Measurements from ENCODE around the gene USH1C. TPM values are rescaled to one million over a fixed set of nuclear protein-coding genes. Genes with fewer than 3 reads are reported as not detected.

USH1C gene
- total RNA-seq, 1 donor from 2014 or later, result 1.1 TPM

DNA sequence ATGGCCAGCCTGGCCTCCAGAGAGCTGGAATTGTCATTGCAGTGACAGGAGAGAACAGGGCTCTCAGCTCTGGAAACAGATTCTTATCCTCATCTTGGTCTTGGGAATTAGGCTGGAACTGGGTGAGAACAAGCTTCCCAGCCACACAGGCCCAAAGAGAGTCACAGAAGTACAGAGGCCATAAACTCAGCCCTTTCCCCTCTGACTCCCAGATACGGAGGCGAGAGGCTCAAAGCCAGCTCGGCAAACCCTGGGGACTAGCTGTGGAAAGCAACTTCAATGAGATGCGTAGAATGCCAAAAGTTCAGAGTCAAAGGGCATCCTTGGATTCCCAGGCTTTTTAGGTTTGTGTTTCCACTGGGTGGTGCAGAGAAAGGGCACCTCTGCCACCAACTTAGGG is 53.3 kb downstream of the USH1C start:
- DNase-seq (ENCODE audit: low read depth), result no peak
- no peak overlapping the region for H3K4me3 ChIP-seq (ENCODE audit: low read depth, low read length)
- TF ChIP-seq, protein P1, sequence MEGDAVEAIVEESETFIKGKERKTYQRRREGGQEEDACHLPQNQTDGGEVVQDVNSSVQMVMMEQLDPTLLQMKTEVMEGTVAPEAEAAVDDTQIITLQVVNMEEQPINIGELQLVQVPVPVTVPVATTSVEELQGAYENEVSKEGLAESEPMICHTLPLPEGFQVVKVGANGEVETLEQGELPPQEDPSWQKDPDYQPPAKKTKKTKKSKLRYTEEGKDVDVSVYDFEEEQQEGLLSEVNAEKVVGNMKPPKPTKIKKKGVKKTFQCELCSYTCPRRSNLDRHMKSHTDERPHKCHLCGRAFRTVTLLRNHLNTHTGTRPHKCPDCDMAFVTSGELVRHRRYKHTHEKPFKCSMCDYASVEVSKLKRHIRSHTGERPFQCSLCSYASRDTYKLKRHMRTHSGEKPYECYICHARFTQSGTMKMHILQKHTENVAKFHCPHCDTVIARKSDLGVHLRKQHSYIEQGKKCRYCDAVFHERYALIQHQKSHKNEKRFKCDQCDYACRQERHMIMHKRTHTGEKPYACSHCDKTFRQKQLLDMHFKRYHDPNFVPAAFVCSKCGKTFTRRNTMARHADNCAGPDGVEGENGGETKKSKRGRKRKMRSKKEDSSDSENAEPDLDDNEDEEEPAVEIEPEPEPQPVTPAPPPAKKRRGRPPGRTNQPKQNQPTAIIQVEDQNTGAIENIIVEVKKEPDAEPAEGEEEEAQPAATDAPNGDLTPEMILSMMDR (conservative IDR thresholded peaks at IDR 0.05; ENCODE audit: low read depth, low read length), result no peak

DNA sequence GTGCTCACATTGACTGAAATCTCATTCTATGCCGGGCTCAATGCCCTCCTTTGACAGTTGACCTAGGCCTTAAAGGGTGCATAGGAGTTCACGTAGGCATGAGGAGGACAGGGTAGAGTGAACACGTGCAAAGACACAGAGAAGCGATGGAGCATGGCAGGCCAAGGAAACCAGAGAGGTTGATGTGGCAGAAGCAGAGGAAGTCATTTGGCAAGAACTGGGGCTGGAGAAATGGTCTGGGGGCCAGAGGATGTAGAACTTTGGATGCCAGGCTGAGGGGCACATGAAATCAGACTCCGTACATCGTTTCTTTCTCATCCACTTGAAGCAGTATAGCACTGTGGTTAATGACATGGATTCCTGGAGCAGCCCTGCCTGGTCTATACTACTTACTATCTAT is 54.0 kb downstream of the USH1C start:
- no peak for DNase-seq (ENCODE audit: low read depth)
- TF ChIP-seq, protein P1 (conservative IDR thresholded peaks at IDR 0.05; ENCODE audit: low read depth, low read length), result no peak
- H3K4me3 ChIP-seq (ENCODE audit: low read depth, low read length), result no peak overlapping the region

DNA sequence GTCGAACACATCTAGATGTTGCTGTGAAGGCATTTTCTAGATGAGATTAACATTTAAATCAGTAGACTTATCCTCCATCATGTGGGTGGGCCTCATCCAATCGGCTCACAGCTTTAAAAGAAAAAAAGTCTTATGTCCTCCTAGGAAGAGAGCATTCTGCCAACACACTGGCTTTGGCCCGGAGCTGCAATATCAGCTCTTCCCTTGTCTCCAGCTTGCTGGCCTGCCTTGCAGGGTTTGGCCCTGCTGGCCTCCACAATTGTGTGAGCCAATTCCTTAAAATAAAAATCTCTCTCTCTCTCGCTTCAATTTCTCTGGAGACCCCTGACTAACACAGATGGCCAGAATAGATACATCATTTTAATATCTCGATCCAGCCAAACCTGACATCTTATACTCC is 54.5 kb downstream of the USH1C start:
- no peak overlapping the region for H3K4me3 ChIP-seq (ENCODE audit: low read depth, low read length)
- TF ChIP-seq, protein P1 (conservative IDR thresholded peaks at IDR 0.05; ENCODE audit: low read depth, low read length), result no peak
- DNase-seq (ENCODE audit: low read depth), result no peak

DNA sequence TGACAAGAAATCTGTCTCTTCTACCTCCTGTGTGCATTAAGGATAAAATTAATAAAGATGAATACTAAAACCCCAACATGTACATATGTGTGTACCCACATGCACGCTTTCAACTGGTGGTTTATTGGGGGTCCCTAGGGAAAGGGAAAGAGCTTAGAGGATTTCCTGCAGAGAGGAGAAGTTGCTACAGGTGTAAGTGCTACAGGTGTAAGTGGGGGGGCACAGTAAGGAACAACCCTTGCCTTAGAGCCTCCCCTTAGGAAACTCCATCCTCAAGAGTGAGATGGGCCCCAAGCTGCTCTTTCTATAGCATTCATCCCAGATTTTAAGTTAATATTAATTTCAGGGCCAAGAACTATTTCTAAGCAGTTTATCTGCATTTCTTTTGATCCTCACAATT is 55.7 kb downstream of the USH1C start:
- no peak overlapping the region for H3K4me3 ChIP-seq (ENCODE audit: low read depth, low read length)
- DNase-seq (ENCODE audit: low read depth), result no peak
- TF ChIP-seq, protein P1 (conservative IDR thresholded peaks at IDR 0.05; ENCODE audit: low read depth, low read length), result no peak

DNA sequence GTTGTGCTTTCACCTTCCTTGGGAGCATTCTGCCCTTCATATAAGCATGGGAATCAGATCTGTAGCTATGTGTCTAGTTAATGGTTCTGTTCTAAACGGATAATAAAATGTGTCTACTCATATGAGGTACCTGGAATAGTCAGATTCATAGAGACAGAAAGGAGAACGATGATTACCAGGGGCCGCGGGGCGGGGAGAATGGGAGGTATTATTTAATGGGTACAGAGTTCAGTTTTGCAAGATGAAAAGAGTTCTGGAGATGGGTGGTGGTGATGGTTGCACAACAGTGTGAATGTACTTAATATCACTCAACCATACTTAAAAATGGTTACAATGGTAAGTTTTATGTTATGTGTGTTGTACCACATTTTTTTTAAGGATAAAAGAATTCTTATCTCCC is 57.6 kb downstream of the USH1C start:
- DNase-seq (ENCODE audit: low read depth), result no peak
- TF ChIP-seq, protein P1 (conservative IDR thresholded peaks at IDR 0.05; ENCODE audit: low read depth, low read length), result no peak
- no peak overlapping the region for H3K4me3 ChIP-seq (ENCODE audit: low read depth, low read length)

DNA sequence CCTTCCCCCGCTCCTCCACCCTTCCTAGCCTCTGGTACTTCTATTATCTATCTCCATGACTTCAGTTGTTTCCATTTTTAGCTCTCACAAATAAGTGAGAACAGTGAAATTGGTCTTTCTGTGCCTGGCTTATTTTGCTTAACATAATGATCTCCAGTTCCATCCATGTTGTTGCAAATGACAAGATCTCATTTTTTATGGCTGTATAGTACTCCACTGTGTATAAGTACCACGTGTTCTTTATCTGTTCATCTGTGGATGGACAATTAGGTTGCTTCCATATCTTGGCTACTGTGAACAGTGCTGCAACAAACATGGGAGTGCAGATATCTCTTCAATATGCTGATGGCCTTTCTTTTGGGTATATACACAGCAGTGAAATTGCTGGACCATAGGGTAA is 60.7 kb downstream of the USH1C start:
- H3K4me3 ChIP-seq (ENCODE audit: low read depth, low read length), result no peak overlapping the region
- no peak for DNase-seq (ENCODE audit: low read depth)
- TF ChIP-seq, protein P1 (conservative IDR thresholded peaks at IDR 0.05; ENCODE audit: low read depth, low read length), result no peak

DNA sequence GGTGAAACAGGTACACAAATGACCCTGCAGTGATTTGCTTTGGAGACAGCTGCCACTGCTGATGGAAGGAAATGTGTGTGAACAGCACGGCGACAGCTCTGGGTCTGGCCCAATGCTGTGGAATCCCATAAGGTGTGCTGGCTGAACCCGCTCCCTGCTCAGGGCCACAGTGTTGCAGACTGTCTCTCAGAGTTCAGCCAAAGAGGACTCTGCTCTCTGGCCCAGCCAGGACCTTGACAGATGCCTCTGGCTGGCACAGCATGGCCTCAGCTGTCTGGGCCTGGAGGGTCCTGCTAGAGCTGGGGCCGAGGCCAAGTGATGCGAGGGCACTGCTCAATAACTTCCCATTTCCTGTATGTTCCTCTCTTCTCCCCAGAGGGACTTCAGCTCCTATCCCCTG is 62.3 kb downstream of the USH1C start:
- TF ChIP-seq, protein P1 (conservative IDR thresholded peaks at IDR 0.05; ENCODE audit: low read depth, low read length), result no peak
- DNase-seq (ENCODE audit: low read depth), result no peak

More for the DNA sequence above, 62.3 kb downstream of the USH1C start:
- H3K4me3 ChIP-seq (ENCODE audit: low read depth, low read length), result no peak overlapping the region
